DMS114 treated with DMSO at 0.1 percent for 48 hours (cell line): ENCODE data around the gene CILP2.

ENCODE experiments used
- DNase-seq: peaks from one replicate; lab custom pipeline; 2025; ENCODE audit not compliant: unreplicated experiment; lab: John Stamatoyannopoulos, UW

The CILP2 gene

GRCh38 chr19:19563348-19563848, 25.3 kb downstream of the CILP2 start:
- no peak for DNase-seq

GRCh38 chr19:19566306-19566705, 28.2 kb downstream of the CILP2 start:
- DNase-seq: no peak

GRCh38 chr19:19567391-19567790, 29.3 kb downstream of the CILP2 start:
- DNase-seq: no peak

GRCh38 chr19:19568802-19569756, 31.0 kb downstream of the CILP2 start:
- DNase-seq: no peak

GRCh38 chr19:19570571-19570970, 32.5 kb downstream of the CILP2 start:
- DNase-seq: no peak

GRCh38 chr19:19571071-19571786, 33.2 kb downstream of the CILP2 start:
- no peak for DNase-seq

- DNase-seq: no peak
Observed at GRCh38 chr19:19575411-19575810, 37.3 kb downstream of the CILP2 start.

GRCh38 chr19:19578252-19578651, 40.2 kb downstream of the CILP2 start:
- no peak for DNase-seq

- DNase-seq: no peak
Observed at GRCh38 chr19:19579533-19580361, 41.7 kb downstream of the CILP2 start.

GRCh38 chr19:19580418-19580817, 42.4 kb downstream of the CILP2 start:
- DNase-seq: no peak

- DNase-seq: no peak
Observed at GRCh38 chr19:19581391-19581790, 43.3 kb downstream of the CILP2 start.

GRCh38 chr19:19582471-19582870, 44.4 kb downstream of the CILP2 start:
- DNase-seq: no peak

- DNase-seq: no peak
Observed at GRCh38 chr19:19584356-19584755, 46.3 kb downstream of the CILP2 start.

- no peak for DNase-seq
Observed at GRCh38 chr19:19587771-19588170, 49.7 kb downstream of the CILP2 start.

- DNase-seq: no peak
Observed at GRCh38 chr19:19588546-19588945, 50.5 kb downstream of the CILP2 start.

GRCh38 chr19:19591133-19591825, 53.2 kb downstream of the CILP2 start:
- no peak for DNase-seq

GRCh38 chr19:19592690-19593089, 54.6 kb downstream of the CILP2 start:
- no peak for DNase-seq

- no peak for DNase-seq
Observed at GRCh38 chr19:19594381-19594780, 56.3 kb downstream of the CILP2 start.

GRCh38 chr19:19595171-19595701, 57.2 kb downstream of the CILP2 start:
- DNase-seq: no peak
